Activated CD4-positive, alpha-beta T cell treated with anti-CD3 and anti-CD28 coated beads for 48 hours (primary cell): ENCODE results near the gene DCDC2.
"Not testable (repeated sequence)": the region's sequence is repeated elsewhere in the genome, so short reads cannot be mapped to it uniquely, and the experiment has no call there.

Source experiments
- DNase-seq: peaks from one replicate; pipeline ENCODE4 v3.0.0-alpha.2; 2020

DCDC2 gene

GRCh38 chr6:24323632-24324337, 34.1 kb downstream of the DCDC2 start:
- DNase-seq = no peak

- DNase-seq = no peak
Measured at GRCh38 chr6:24322924-24323323, 34.9 kb downstream of the DCDC2 start.

- not testable (repeated sequence) for DNase-seq
Measured at GRCh38 chr6:24322446-24322845, 35.4 kb downstream of the DCDC2 start.

DNA sequence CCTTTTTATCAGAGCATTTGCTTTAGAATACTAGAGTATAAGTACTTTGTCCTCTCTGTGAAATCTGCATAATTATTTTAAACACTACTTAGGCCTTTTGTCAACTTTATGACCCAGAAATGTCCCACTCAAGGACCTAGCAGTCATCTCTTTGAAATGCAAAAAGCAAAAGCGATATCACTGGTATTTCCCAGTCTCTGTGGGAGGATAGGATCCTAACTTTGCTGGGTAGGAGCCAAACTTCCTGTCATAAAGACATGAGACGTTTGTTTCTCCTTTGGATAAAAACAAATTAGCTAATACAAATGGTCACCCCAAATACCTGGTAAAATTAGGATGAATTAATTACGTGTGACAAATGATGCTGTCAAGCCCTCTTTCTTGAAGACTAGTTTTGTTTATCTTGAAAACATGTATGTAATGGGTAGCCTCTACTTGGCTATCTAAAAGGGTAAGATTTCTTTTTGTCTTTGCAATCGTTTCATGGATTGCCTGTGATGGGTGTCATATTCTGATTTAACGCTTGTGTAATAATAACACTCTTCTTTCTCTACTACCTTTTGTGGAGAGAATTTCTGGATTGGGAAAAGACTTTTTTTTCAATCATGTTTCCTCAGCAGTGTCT, 36.2 kb downstream of the DCDC2 start:
- DNase-seq = no peak

DNA sequence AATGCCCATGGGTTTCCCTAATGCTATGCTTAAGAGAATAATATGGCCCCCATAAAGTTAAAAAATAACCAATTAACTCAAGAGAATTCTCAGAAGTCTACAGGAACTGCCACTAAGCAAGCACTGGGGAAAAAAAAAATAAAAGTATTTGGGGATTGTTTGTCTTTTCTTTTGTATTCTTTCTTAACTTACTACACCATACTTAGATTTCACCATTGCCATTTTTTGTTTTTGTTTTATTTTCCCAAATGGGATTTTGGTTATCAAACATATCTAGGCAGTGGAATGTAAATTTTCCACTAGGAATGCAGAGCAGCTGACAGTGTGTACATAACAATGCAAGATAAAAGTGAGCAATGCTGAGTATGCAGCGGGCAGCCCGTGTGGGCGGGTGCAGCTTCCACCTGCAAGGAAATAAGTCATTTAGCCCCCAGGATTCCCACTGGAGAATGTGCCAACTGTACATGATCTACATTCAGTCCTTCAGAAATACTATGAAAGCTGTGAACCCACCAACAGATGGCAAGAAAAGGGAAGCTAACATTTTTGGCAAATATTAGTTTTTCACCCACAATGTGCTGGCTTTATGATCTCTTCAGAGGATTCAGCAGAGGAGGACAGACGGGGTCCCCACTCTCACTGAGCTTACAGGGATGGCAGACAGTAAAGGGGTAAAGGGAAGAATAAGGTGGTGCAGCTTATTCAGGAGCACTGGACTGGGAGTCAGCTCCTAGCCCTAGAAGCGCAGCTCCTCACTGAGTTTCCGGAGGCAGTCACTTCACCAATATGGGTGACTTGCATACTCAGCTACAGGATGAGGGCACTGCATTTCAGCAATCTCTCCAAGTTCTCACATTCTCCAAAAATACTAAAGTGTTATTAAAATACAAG, 44.4 kb downstream of the DCDC2 start:
- DNase-seq = no peak

GRCh38 chr6:24311775-24312174, 46.1 kb downstream of the DCDC2 start:
- not testable (repeated sequence) for DNase-seq

GRCh38 chr6:24307881-24308280, 50.0 kb downstream of the DCDC2 start:
- DNase-seq = no peak

DNA sequence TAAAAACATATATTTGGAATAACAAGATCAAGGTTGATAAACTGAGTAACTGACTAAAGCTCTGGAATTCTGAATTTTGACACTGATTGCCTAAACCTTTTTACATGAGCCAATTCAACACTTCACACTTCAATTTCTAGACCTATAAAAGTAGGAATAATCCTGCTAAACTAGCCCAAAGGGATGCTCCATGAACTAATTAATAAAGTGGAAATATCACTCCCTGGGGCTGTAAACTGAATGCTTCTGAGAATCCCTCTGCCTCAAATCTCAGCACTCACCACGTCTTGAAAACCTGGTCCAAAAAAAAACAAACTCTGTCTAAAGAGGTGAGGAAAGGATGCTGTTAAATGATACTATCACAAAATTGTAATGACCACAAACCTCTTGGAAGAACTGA, 50.9 kb downstream of the DCDC2 start:
- no peak for DNase-seq

GRCh38 chr6:24306038-24306437, 51.8 kb downstream of the DCDC2 start:
- no peak for DNase-seq

DNA sequence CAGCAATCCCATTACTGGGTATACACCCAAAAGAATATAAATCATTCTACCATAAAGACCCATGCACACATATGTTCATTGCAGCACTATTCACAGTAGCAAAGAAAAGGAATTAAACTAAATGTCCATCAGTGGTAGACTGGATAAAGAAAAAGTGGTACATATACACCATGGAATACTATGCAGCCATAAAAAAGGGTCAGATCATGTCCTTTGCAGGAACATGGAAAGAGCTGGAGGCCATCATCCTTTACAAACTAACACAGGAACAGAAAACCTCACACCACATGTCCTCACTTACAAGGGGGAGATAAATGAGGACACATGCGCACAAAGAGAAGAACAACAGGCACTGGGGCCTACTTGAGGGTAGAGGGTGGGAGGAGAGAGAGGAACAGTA, 60.9 kb downstream of the DCDC2 start:
- no peak for DNase-seq

- DNase-seq = not testable (repeated sequence)
Measured at GRCh38 chr6:24293852-24294251, 64.0 kb downstream of the DCDC2 start.

GRCh38 chr6:24287239-24287638, 70.6 kb downstream of the DCDC2 start:
- DNase-seq = no peak

DNA sequence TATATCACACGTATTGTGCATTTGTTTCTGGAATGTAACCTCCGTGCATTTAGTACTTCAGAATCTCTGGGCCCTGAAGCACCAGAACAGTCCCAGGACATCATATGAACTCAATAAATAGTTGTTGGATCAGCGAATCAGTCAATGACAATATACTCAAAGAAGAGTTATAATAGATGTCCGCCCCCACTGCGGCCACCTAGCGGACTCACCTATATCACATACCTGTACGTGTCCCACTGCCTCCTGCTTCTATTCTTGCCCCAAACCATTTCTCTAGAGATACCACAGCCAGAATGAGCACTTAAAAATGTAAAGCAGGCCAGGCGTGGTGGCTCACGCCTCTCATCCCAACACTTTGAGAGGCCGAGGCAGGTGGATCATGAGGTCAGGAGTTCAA, 73.9 kb downstream of the DCDC2 start:
- no peak for DNase-seq

DNA sequence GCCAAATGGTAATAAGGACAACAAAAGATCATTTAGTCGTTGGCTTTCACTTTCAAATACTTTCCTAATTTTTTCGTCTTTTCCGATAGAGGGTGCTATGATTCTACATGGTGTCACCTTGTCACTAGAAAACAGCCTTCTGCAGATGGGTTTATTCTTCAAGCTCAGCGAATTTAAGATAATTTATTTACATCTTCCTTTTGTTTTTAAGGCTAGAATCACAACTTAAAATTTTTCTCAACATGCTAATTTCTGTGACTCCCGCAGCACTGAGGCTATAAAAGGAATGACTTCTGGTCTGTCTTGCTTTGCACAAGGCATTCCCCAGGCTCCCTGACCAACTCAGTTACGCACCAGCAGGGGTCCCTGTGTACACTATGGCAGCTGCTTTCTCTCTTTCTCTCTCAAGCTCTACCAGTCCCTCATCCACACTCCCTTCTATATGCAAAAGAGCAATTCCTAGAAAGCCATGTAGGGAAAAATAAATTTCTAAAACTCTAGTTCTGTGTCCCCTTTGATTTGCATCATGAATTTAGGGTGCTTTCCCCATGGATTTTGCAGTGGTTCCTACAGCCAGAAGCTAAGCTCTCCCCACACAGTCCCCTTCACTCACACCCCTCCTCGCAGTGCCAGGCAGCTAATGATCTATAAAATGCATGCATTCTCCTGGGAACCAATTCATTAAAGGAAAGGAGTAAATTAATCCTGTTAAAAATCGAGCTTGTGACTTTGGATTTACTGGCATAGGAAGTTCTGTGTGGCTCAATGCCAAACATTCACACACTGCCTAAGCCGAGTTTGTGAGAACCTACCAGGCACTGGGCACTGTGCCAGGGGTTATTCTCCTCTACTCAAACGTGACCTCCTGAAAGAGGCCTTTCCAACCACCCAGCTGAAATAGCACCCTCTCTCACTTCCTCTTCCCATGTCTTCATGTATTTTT, 74.5 kb downstream of the DCDC2 start:
- peak; percentile 56 for DNase-seq

- no peak for DNase-seq
Measured at GRCh38 chr6:24274441-24275083, 83.3 kb downstream of the DCDC2 start.

DNA sequence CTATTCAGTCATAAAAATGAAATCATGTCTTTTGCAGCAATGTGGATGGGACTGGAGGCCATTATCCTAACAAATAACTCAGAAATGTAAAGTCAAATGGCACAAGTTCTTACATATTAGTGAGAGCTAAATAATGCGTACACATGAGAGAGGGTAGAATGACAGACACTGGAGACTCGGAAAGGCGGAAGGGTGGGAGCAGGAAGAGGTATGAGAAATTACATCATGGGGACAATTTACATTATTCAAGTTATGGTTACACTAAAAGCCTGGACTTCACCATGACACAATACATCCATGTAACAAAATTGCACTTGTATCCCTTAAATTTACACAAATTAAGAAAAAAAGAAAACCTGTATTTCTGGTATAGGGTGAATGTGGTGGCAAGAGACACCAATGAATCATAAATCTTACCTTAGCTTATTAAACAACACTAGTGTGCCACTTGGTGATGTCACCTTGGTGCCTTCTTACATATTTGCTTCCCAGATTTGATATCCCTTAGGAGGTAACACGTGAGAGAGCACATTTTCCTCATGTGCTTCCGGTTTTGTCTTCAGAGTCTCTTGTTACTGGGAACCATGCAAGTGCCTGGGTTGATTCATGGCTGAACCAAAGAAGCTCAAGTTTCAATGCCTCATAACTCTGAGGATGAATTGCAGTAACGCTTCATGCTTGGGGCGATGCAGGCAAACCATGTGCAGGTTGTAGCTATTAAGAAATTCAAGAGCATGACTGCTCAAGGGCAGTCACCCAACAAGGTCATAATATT, 84.6 kb downstream of the DCDC2 start:
- DNase-seq = no peak

DNA sequence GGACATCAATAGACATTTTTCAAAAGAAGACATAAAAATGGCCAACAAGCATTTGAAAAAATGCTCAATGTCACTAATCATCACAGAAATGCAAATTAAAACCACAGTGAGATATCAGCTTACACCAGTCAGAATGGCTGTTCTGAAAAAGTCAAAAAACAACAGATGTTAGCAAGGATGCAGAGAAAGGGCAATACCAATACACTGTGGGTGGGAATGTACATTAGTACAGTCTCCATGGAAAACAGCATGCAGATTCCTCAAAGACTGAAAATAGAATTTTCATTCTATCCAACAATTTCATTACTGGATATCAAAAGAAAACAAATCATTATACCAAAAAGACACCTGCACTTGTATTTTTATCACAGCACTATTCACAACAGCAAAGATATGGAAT, 85.3 kb downstream of the DCDC2 start:
- no peak for DNase-seq

GRCh38 chr6:24272148-24272547, 85.7 kb downstream of the DCDC2 start:
- no peak for DNase-seq

DNA sequence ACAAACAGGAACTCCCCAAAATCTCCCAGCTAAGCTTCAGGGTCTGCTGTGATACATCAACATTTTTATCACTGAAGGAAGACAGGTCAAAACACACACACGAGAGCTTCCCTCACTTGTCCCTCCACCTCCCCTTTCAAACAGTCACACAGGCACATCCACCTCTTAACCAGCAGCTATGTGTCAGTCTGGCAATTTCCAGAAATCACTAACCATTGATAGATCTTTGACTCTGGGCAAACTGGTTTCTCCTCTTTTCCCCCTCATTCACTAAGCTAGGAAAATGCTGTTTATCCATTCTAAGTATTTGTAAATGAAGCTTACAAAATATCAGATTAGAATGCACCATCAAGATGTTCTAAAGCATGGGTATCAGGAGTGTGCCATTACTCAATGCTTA, 87.8 kb downstream of the DCDC2 start:
- DNase-seq = no peak

- not testable (repeated sequence) for DNase-seq
Measured at GRCh38 chr6:24258214-24258613, 99.6 kb downstream of the DCDC2 start.

DNA sequence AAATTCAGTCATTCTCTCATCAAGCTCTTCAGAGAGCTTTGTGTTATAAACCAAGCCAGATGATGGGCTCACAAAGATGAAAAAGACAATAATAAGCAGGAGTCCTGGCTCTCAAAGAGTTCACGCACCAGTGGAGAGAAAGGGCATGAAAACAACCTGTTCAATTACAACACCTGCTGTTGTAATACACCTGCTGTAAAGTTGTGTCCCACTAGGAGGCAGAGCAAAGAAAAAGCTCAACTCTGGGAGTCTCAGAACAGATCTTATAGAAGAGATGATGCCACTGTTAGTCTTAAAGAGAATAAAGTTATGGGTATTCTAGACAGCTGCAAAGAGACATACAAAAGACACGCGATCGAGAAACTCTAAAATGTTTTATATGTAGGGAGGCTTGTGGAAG, 100.6 kb downstream of the DCDC2 start:
- DNase-seq = no peak
